Measurements from ENCODE around the gene COL19A1.
"Not testable (repeated sequence)": the region's sequence is repeated elsewhere in the genome, so short reads cannot be mapped to it uniquely, and the experiment has no call there.

The COL19A1 gene

DNA sequence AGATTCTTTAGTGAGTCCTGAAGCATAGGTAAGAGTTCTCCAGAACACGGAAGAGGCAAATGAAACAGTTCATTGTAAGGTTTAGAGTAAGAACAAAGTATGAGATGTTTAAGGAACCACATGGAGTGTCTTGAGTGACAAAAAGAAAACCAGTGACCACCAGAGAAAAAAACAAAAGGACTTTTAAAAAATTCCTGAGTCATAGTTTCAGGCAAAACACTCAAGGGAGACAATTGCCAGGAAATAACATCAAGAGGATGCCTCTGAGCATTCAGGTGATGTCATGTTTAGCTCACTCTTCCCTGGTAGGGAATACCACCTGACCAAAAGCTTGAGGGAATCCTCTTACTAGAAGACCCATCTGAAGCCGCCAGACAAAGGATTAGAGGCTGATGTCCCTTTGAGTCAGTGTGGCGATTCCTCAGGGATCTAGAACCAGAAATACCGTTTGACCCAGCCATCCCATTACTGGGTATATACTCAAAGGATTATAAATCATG is 110.3 kb downstream of the COL19A1 start:
- no peak for DNase-seq

GRCh38 chr6:69980624-69981023 is 114.3 kb downstream of the COL19A1 start:
- DNase-seq, result no peak

DNA sequence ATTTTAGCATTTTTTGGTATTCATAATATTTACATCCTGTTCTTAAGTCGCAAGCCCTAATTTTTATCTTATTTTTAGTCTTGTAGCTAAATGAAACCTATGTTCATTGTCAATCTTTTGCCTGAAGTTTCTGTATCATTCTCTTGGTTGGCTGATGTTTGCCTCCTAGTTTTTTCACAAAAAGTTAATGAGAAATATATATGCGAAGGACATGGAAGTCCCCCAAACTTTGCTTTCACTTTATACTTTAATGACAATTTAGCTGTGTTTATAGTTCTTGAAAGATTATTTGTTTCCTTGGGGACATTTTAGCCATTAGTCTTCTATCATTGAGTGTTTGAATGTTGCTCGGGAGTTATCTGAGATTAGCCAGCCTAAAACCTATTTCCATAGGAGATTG is 118.2 kb downstream of the COL19A1 start:
- no peak for DNase-seq

GRCh38 chr6:69985180-69985579 is 118.8 kb downstream of the COL19A1 start:
- DNase-seq, result no peak

- no peak for DNase-seq
Observed at GRCh38 chr6:69987550-69987949, 121.2 kb downstream of the COL19A1 start.

GRCh38 chr6:69988458-69989126 is 122.2 kb downstream of the COL19A1 start:
- no peak for DNase-seq

DNA sequence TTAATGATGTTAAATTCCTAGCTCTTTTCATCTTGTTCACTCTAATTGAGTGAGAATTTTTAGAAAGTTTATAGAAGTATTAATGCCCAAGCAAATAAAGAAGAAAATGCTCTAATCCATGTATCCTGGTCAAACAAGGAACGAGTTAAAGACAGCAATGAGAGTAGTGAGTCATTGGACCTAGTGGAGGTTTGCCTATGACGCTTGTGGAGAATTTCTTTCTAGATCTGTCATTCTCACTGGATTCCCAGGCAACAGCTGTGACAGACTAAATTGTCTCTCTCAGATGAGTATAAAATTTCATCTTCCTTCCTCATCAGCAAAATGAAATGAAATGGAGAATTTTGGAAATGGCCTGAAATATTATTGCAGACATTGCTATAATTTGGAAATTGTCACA is 127.9 kb downstream of the COL19A1 start:
- no peak for DNase-seq

DNA sequence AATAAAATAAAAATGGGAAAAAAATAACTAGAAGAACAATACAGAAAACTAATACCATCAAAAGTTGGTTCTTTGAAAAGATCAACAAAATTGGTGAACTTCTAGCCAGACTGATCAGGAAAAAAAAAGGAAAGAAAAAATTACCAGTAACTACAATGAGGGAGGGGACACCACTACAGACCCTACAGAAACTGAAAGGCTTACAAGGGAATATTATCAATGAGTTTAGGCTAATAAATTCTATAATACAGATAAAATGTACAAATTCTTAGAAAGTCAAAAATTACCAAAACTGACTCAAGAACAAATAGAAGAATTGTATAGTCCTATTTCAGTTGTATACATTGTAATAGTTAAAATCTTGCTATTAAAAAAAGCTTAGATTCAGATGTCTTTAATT is 141.8 kb downstream of the COL19A1 start:
- no peak for DNase-seq

GRCh38 chr6:70010339-70010738 is 144.0 kb downstream of the COL19A1 start:
- not testable (repeated sequence) for DNase-seq

GRCh38 chr6:70023201-70023600 is 156.8 kb downstream of the COL19A1 start:
- not testable (repeated sequence) for DNase-seq

GRCh38 chr6:70028246-70028645 is 161.9 kb downstream of the COL19A1 start:
- DNase-seq, result no peak

DNA sequence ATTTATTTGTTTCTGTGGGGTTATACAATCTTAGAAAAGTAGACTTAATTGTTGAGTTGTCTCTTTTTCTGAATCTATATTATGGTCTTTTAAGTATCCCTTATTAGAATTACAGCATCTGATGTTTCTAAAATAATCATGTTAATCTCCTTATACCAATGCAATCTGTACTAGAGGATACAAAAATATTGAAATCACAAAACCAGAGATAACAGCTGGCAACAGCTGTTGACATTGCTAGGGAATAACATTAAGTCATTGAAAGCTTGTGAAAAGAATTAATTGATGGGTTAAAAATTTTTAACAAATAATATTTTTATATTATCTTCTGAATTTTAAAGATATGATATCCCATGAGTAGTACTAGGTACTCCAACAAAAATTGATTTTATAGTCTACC is 162.6 kb downstream of the COL19A1 start:
- DNase-seq, result no peak

DNA sequence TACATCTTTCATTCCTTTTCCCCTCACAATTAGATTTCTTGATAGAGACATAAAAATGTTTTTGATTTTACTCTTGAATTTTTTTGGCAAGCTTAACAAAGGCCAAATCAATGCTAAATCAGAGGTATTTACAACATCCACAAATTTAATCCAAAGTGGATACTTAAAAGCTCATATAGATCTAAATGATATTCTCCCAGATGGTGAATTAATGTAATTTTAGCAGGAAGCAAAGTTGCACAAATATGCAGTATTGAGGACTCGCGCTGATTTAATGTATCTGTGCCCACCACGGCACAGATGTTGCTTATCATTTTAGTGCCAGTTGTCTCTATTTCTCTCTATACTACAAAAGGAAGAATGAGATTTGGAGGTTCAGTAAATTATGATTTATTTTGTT is 167.4 kb downstream of the COL19A1 start:
- no peak for DNase-seq

DNA sequence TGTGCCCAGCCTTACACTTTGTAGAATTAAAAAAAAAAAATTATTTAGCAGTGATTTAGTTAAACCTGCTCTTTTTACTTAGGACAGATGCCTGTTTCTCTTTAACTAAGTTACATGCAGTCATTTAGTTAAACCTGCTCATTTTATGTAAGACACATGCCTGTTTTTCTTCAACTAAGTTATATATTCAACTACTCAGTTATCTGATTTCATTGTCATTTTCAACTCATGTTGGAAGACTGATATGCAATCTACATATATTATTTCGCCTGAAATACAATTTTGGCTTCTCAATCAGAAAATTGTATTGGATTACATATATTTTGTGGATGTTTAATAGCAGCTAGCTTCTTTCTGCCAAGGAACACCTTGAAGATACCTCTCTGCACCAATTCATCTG is 171.1 kb downstream of the COL19A1 start:
- DNase-seq, result no peak

- no peak for DNase-seq
Observed at GRCh38 chr6:70040766-70041165, 174.4 kb downstream of the COL19A1 start.

DNA sequence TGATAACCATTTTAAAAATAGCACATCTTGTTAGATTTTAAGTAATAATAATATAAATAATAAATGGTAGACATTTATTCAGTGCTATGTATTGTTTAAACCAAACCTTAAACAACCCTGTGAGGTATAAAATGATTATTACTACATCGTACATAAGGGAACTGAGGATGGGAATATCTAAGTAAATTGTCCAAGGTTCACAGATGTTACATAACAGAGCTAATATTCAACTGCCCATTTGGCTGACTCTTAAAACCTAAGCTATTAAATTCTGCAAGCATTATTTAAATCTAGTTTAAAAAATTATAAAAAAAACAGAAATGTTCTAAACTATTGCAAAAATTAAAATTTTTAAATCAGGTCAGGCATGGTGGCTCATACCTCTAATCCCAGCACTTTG is 175.1 kb downstream of the COL19A1 start:
- DNase-seq, result no peak

DNA sequence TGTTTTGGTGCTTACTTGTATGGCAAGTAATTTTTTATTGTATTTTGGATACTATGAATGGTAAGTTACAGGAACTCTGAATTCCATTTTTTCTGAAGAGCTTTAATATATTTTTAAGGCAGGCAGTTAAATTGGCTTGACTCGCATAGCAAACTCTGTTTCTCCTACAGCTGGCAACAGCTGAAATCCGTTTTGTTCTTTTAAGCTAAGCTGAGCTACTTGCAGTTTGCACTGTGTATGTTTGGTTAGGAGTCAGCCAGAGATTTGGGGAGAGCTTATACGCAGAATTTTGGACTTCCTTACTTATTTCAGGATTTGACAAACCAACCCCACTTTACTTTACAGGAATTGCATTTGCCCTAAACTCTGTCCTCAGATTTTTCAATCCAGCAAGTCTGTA is 179.1 kb downstream of the COL19A1 start:
- DNase-seq, result no peak

GRCh38 chr6:70051197-70052124 is 185.1 kb downstream of the COL19A1 start:
- no peak for DNase-seq

DNA sequence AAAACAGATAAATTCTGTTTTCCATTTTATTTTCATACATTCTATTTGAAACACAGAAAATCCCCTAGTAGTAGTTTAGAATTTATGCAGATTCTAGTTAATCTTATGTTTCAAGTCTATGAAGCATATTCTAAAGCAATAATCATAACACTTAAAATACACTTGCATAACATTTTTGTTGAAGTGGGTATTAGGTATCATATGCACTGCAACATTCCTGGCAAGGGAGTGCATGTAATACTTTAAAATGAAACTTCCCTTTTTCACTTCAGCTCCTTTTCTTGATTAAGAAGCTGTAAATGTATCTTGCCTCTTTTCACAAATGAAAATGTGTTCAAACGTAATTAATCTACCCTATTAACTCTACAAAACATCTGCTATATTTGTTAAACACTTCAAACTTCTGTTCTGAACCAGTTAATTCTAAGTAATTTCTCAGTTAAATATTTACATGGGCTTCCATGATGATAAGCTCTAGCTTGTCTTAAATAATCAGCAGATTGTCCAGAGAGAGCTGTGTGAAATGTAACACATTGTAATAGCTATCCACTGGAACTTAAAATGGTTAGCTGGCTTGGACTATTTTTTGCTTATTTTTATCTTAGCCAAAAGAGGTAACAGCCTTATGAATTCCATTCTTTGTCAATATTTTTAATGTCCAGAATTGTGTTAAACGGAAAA is 192.8 kb downstream of the COL19A1 start:
- no peak for DNase-seq

- no peak for DNase-seq
Observed at GRCh38 chr6:70060680-70061079, 194.3 kb downstream of the COL19A1 start.

DNA sequence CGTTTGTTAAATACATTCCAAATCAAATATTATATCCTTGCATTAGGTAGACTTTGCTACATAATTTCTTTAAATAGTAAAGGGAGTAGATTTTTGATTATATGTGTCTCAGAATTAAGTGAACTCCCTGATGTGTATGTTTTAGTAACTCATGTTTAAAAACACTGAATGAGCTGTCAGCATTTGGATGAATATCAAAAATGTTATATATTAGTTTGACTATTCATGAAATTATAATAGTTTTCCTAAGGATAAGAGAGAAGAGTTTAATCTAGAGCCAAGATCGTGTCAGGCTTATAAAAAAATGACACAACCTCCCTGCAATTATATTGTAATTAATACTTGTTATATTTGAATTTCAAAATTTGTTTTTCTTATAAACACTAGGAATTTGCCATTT is 195.2 kb downstream of the COL19A1 start:
- no peak for DNase-seq

DNA sequence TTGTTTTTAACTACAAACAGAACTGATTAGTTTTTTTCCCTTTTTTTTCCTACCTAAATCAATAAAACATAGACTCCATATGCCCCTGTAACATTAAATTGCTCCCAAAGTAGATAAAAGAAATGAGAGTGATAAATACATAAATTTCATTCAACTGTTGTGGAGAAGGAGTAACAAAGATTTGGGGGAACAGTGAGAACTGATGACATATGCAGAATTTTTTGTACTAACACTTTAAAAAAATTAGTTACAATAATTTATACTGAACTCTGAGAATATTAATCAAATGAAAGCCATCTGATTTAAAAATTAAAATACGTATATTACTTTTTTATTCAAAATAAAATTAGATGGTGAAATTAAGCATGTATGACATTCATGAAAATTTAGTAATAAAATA is 195.7 kb downstream of the COL19A1 start:
- no peak for DNase-seq

GRCh38 chr6:70072540-70073179 is 206.3 kb downstream of the COL19A1 start:
- DNase-seq, result no peak

Measured in inflammatory macrophage treated with lipopolysaccharide for 1 hour (primary cell).